Activated CD4-positive, CD25-positive, alpha-beta regulatory T cell treated with anti-CD3 and anti-CD28 coated beads, Interleukin-2, amount 50 U/mL, for 24 hours (primary cell): ENCODE results near the gene RAB17.

Experiments used
- ATAC-seq, 2 donors: fragments of 150-1000 bp; cut with Tn5 transposase; one replicate each; pipeline ENCODE4 v1.10.0; 2021; ENCODE audit warnings: mild to moderate bottlenecking in 1 of 2, moderate library complexity in 1 of 2

The RAB17 gene

DNA sequence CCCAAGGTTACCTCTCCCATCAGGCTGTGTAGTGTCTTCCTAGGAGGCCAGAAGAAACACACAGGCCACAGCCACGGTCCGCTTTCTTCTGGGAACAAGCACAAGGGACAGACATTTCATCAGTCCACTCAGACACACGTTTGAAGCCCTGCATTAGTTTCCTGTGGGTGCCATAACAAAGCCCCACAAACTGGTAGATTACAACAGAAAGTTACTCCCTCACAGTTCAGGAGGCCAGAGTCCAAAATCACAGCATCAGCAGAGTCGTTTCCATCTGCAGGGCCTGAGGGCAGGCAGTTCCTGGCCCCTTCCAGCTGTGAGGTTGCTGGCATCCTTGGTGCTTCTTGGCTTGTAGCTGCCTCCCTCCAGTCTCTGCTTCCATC is 32.9 kb downstream of the RAB17 start:
- ATAC-seq: no peak

GRCh38 chr2:237556773-237557632 is 33.5 kb downstream of the RAB17 start:
- ATAC-seq: peak; percentile 77 to 84

DNA sequence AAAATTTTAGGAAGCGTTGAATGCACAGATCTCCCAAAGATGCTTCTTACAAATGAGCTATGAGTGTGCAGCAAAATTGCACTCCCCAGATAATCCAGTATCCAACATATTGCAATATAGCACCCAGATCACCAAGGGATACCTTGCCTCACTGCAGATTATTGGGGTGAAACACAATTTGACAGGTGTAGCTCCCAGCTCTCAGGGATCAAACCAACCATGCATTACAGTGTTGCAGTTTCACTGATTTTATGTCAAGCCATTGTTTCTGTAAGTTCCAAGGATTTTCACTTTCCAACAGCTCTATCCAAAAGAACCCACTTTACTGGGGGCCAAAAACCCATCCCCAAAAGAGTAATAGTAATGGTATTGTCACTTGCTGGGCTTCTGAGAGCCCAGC is 35.0 kb downstream of the RAB17 start:
- no peak for ATAC-seq

GRCh38 chr2:237553948-237554347 is 36.6 kb downstream of the RAB17 start:
- ATAC-seq: no peak

DNA sequence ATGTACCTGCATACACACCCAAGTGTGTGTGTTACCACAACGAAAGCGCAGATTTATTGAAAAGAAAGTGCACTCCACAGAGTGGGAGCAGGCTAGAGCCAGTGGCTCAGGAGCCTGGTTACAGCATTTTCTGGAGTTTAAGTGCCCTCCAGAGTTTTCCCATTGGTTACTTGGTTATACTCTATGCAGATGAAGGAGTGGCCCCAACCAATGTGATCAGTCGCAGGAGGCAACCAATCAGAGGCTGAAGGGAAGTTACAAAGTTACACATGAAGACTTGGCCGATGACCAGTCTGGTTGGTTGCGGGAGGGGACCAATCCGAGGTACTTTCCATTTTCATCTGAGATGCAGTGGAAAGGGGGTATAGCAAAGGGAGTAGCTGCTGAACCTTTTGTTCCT is 37.6 kb downstream of the RAB17 start:
- ATAC-seq: no peak

GRCh38 chr2:237551071-237551574 is 39.4 kb downstream of the RAB17 start:
- no peak for ATAC-seq

DNA sequence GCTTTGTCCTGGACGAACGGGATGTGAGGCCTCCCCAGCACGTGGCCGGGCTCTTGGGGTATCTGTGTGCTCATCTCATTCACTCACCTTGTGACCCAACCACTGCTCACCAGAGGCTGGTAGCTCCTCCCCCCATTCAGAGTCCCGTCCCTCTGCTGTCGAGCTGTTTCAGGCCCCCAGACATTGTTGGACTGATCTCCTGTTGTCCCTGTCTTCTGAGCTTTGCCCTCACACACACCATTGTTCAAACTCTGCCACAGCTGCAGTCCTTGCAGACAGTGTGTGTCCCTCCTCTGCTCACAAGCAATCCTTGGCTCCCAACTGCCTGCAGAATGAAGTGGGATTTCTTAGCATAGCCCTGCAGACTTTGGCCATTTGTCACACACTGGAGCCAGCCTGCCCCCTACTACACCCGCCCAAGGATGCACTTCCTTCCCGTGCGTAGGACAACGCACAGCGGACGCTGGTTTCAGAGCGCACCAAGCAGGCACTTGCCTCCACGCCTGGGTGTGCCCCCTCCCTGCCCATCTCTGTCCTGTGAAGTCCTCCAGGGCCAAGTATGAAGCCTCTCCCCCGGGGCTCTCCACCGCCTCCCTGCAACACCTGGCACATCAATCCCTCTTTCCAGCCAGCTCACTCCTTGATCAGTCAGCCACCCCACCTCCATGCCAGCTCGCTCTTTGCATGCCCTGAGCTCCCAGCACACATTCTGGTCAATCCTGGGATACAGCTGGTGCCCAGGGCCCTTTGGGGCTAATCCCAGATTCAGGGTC is 40.7 kb downstream of the RAB17 start:
- no peak for ATAC-seq

DNA sequence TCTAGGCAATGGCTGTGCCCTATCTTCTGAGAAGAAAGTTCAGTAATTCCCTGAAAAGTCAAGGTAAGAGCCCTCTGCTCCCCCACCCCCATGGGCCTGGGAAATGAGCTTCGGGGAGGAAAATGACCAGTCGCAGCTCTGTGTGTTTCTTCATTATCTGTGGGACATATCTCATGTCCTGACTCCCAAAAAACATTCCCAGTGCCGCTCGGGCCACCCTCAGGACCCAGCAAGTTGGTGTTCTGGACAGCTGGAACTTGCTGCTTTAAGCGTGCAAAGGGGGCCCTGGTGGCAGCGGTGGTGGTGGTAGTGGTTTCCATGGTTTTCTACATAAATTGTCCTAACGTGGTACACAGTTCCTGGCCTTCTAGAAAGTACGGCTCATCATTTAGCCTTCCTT is 41.3 kb downstream of the RAB17 start:
- ATAC-seq: no peak

DNA sequence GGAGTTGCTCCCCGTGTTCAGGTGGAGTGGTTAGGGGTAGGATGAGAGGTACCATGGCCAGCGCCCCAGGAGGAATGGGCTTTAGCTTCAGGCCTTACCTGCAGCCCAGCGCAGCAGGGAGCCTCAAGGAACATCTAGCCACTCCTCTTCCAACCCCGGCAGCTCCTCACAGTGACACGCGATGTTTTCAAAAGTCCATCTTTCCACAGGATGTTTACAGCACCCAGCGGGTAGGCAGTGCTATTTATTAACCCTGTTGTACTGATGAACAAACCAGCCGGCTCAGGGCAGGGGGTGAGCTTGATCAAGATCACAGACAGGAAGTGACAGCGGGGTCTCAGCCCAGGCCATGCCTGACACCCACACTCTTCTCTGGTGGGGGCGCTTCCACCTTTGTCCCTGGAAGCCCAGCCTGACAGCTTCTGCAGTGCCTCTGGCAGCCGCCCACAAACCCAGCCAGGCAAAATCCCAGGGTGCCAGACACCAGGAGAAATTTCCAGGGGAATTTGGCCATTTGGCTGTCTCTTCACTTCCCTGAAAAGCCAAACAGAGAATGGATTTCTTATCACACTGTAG is 42.6 kb downstream of the RAB17 start:
- ATAC-seq: no peak

- no peak for ATAC-seq
These were observed 43.6 kb downstream of the RAB17 start for GRCh38 chr2:237546876-237547395.

GRCh38 chr2:237546040-237546875 is 44.3 kb downstream of the RAB17 start:
- no peak for ATAC-seq

- no peak for ATAC-seq
These were observed 48.4 kb downstream of the RAB17 start for GRCh38 chr2:237542001-237542704.

- ATAC-seq: no peak
These were observed 49.3 kb downstream of the RAB17 start for GRCh38 chr2:237541243-237541642.

- no peak for ATAC-seq
These were observed 49.7 kb downstream of the RAB17 start for GRCh38 chr2:237540823-237541222.

- ATAC-seq: no peak
These were observed 50.2 kb downstream of the RAB17 start for GRCh38 chr2:237540223-237540775.

- no peak for ATAC-seq
These were observed 50.9 kb downstream of the RAB17 start for GRCh38 chr2:237539681-237540080.

DNA sequence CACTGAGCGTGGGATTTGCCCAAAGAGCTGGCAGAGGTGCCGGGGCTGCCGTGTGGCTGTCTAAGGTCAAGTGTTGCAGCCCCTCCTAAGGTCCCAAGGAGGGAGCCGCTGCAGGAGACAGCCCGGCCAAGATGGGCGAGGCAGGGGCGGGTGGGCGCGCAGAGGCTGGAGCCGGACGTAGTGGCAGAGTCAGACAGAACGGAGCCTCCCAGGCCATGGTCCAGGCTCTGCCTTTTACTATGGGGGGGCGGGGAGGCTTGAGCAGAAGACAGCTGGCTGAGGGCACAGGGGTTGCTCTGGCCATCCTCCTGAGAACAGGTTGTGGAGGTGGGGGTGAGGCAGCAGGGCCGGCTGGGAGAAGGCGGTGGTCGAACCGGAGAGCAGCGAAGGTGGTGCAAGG is 51.6 kb downstream of the RAB17 start:
- ATAC-seq: no peak

DNA sequence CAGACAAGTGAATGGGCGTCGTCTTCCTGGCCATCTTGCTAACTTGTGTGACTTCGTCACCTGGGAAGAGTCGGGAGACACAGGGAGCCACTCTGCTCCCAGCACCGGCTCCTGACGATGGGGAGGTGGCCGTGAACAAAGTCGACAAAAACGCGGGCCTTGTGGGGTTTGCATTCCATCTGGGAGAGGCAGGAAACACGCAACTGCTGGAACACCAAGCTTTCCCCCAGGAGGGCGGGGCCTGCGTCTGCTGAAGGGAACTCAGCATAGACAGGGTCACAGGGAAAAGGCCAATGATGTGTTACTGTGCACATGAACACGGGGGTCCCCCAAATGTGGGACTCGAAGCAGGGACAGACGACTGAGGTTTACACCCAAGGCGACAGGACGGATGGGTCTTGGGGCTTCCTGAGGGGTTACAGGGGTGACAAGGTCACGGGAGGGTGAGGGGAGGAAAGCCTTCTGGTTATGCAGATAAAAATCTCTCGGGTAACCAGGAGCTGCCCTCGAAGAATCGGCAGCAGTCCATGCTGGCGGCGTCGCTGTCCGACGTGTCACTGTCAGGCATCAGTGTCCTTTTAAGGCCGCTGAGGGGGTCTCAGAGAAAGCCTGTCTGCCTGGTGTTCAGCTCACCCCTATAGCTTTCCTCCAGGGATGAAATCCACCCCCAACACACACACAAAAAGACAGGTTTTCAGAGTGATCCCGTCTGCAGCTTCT is 52.4 kb downstream of the RAB17 start:
- no peak for ATAC-seq

- ATAC-seq: no peak
These were observed 53.9 kb downstream of the RAB17 start for GRCh38 chr2:237536617-237537016.

GRCh38 chr2:237536083-237536415 is 54.5 kb downstream of the RAB17 start:
- ATAC-seq: no peak
